ENCODE measurements around the gene RALGDS.

The RALGDS gene

DNA sequence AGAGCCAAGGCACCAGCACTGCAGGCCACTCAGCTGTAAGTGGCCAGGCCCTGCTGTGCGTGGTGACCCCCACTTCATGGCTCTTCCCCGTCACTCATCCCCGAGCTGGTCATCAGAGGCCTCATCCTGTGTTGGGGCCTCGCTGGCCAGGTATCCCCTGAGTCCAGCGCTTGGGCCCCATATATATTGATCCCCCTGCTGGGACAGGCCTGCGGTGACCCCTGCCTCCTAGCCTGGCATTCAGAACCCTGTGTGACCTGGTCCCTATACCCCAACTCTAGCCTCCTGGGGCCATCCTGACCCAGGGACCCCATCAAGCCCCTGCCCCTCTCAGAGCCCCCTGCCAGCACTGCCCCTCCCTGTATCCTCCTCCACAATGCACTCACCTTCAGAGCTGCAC, 30.0 kb upstream of the RALGDS start:
- no peak for DNase-seq

DNA sequence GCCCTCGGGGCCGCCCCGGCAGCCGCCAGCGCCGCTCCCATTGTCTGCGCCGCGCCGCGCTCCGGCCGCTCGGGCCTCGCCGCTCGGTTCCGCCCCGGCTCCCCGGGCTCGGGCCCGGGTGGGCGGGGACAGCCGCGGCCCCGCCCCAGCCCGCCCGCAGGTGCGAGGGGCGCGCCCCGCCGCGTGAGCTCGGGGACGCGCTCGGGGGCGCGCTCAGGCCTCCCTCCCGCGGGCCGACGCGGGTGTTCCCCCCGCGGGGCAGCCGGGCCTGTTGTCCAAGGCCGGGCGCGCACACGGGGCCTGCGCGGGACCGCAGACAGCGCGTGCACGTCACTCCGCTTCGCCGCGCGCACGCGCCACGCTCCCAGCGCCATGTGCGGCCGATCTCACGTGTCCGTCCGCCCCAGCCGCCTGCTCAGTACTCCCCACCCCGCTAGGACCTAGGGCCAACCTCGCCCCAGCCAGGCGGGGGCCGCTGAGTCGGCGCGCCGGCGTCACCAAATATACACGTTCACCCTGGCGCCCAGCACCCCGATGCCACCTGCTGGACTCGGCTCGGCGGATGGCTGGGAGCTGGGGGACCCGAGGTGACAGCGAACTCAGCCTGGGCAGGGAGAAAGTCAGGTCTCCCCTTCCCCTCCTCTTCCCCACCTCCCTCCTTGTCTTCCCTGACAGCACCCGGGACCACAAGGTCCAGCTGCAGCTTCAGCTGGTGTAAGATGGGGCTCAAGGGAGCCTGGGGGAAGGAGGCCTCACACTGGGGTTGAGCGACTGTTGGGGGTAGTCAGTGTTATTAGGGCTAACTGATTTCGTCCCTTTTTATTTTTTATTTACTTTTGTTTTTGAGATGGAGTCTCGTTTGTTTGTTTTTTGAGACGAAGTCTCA, 28.3 kb upstream of the RALGDS start:
- peak in 12 of 14 donors; percentile 61 to 88 (median 76) for DNase-seq

DNA sequence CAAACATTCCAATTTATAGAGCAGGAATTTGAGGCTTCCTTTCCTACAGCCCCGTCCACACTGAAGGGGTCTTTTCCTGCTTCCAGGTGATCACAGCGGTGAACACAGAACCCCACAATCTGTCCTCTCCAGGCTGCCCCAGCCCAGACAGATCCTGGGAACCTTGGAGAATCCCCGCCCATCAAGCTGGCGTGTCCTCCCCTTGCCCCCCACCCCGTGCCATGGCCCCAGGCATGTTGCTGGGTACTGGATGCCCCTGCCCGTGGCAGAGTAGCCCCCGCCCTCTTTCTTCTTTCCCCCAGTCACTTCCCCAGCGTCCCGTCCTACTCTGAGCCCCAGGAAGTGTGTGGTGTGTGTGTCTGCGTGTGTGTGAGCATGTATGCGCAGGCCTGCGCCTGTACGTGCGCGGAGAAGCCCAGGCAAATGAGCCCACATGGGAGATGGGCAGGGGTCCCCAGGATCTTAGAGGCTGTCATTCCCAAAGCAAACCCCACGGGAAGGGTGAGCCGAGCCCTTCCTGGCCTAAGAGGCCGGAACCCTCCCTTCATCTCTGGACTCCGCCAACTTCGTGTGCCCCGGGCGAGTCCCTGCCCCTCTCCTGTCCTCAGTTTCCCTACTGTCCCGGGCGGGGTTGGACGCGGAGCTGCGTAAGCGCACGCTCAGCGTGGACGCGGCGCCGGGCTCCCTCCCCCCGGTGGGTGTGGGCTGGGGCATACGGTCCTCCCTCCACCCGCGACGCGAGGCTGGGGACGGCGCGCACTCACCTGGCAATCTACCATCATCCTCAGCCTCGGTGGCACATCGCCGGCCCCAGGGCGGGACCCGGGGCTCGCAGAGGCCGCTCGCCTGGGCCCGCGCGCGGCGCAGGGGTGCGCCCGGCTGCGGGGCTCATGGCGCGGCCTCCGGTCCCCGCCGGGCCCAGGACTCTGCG, 27.4 kb upstream of the RALGDS start:
- DNase-seq, result peak in 5 of 14 donors; percentile 31 to 62 (median 58)

DNA sequence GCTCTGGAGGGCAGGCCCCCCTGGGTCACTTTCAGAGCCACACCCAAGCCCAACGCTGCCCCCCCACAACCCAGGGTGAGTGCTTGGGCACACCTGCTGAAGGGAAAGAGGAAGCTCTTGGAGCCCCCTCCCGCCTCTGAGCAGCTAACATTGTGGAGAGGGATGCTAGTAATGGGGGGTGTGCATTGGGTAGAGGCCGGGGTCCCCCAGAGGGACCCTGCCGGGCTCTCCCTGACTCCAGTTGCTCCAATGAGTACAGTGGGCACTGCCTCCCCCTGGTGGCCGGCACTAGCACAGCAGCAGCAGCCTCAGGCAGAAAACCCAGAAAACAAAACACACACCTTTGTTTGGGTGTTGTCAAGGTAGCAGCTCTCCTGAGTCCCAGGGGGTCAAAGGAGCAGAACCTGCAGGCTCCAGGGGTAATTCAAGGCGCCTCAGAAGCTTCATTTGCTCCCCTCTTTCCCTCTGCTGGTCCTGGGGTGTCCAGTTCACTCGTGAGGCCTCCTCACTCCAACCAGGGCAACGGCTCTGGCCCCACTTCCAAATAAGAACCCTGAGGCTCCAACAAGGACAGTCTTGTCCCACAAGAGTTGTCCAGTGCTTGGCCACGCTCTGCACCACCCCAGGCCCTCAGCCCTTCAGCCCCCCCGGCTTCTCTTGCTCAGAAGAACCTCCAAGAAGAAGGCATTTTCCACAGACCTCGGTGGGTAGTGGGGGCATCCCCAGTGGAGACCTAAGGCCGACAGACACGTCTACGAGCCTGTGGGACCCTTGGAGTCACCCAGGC, 26.6 kb upstream of the RALGDS start:
- peak in 12 of 14 donors; percentile 39 to 83 (median 62) for DNase-seq

DNA sequence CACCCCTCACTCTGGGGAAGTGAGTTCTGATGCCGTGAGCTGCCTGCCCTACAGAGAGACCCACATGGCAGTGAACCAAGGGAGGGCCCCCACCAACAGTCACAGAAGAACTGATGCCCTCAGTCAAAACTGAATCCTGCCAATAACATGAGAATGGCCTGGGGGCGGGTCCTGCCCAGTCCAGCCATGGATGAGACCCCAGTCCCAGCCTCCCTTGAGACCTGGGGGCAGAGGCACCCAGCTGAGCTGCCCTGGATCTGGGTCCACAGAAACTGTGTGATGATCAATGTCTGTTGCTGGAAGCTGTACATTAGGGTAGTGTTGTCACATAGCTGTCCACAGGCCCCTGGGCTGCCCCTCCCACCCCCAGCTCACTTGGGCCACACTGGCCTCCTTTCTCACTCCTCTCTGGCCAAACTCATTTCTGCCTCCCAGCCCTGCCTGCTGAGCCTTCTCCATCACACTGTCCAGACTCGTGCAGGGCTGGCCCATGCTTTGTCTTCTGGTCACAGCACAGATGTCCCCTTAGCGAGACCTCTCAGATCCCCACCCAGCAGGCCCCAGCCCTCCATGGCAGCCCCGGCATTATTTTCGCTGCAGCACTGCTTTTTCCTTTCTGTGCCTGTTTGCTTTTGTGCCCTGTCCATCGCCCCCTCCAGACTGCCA, 25.8 kb upstream of the RALGDS start:
- no peak for DNase-seq

DNA sequence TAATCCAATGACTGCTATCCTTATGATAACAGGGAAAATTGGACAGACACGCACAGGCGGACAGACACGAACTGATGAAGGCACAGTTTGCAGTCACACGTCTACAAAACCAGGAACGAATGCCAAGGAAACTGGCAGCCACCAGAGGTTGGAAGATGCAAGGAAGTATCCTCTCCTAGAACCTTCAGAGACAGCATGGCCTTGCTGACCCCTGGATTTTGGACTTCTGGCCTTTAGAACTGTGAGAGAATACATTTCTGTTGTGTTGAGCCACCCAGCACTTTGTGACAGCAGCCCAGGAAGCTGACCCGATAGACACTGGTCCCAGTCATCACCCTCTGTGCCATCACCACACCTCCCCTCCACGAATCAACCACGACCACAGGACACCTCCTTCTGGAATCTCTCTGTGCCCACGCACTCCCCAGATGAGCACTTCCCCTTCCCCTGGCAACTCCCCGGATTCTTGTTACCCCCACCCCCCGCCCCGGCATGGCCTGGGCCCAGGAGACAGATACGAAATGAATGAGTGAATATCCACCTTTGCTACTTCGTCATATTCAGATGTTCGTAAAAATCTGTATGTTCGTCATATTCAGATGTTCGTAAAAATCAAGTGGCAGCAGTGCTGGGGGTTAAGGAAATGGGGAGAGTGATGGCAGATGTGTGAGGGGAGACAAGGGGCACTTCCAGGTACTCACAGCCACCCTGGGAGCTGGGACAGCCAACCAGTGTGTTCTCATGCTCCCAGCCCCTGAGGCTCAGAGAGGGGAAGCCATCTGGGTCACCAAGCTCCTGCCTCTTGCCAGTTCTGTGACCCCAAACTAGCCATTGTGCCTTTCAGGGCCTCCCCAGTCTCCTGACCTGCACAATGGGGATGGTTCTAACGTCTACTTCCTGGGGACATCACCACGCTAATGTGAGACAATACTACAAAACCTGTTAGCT, 24.1 kb upstream of the RALGDS start:
- peak in 2 of 14 donors; percentile 45 to 64 for DNase-seq

DNA sequence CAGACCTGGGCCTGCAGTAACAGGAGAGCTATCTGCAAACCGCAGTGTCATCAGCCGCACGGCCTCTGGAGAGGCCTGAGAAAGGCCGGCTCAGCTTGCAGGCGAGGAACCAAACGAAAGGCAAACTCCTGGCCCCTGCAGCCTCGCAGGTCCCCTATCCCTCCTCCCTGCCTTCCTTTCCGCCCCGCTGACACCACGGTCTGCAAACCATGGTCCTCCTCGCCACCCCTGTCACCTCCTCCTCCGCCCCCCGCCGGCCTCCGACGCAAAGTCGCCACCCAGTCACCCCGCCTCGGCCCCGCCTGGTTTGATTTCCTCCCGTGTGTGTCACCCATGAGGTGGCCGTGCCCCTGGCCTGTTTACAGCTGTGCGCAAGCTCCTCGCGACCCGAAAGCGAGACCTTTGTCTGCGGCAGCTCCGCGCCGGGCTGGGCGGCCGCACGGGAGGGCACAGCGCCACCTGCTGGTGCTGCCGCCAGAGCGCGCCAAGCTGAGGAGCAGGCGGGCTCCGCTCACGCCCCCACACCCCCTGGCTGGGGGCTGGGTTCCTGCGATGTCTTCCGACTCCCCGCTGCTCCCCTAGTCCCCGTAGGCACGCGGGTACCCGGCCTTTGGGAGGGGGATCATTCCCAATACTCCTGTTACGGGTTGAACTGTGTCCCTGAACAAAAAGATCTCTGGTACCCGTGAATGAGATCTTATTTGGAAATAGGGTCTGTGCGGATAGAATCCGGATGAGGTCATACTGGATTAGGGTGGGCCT, 23.3 kb upstream of the RALGDS start:
- DNase-seq, result peak in 12 of 14 donors; percentile 46 to 88 (median 70)

DNA sequence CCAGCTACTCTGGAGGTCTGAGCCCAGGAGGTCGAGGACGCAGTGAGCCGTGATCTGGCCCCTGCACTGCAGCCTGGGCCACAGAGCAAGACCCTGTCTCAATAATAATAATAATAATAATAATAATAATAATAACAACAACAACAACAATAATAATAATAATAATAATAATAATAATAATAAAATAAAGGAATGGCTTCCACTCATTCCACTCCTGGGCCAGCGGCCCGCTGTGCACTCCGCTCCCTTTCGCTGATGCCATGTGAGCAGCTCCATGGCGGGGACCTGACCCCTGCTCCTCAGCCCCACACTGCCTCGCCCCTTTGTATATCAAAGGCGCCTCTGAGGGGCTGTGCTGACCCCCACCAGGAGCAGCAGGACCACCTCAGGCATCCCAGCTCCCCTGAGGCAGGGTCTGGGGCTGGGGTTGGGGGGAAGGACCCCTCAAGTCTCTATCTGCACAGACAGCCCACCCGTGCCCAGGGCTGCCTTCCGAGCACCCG, 22.6 kb upstream of the RALGDS start:
- DNase-seq, result no peak

DNA sequence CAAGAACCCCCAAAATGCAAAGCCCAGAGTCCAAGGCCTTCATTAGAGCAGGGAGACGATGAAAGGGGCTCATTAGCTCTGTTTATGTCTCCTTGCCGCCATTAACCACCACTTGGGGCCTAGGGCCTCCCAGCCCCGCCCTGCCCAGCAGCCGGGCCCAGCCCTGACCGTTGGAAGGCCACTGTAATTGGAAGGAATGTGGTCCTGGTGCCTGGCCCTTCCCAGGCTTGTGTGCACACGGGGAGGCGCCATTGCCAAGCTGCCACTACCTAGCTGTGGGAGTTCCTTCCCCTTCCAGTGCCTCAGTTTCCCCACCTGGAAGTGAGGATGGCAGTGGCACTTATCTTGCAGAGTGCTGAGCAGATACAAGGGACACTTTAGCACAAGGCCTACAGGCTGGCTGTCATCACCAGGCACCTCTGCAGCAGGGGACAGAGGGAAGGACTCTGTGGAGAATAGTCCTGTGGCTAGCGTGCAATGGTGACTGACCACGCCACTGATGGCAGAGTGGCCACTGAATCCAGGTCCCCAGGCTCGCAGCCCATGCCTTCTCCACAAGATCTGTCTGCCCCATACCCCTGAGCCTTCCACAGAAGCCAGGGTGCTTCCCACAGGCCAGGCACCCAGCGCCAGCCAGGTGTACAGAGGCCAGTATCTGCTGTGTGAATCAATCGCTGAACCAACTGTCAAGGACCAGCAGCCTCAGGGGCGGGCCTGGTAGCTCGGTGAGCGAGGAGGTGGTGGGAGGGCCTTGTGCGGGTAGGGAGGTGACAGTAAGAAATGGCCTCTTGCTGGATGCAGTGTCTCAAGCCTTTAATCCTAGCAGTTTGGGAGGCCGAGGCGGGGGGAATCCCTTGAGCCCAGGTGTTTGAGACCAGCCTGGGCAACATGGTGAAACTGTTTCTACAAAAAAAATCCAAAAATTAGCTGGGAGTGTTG, 21.9 kb upstream of the RALGDS start:
- DNase-seq, result no peak

DNA sequence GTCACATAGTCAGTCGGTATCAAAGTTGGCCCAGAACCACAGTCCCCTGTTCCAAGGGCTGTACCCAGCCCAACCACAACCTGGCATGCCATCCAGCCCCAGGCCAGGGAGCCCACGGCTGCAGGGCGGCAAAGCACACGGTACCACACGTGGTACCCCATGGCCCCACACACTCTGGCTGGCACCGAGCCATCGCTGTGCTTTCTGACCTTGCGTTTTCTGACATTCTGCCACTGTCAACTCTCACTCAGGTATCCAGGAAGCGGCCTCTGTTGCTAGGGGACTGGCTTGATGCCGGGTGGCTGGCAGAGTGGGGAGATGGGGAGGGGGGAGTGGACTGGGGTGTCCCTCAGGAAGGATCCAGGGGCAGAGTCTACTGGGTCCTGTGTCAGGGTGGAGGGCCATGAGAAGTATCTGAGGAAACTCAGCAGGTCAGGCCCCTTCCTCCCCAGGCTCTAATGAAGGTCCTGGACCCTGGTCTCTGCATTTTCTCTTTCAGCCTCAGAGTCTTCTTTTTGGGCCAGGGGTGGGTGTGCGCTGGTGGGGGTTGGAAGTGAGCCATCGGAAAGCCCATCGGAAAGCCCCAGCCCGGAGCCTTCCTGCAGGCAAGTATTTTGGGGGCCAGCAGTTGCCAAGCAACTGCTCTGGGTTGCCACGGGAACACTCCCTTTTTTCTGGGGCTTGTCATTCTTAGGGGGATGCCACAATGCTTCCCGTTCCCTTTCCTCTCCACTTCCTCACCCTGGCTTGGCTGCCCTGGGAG, 21.0 kb upstream of the RALGDS start:
- peak in 6 of 14 donors; percentile 11 to 49 (median 30) for DNase-seq

DNA sequence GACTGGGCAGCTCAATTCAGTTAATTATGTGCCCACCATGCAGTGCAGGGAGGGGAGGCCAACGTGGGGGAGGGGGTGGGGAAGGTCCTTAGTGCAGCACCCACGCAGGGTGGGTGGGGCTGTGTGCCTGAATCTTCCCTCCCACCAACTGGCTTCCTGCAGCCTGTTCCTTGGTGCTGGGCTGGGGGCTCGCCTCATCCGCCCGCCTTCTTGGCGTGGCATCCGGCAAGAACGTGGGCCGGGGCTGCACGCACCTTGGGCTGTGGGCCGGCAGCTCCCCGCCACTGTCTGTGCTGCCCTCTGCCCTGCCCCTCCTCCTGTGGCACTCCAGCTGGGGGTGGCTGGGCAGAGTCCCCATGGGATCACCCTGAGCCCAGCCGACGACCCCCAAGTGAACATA, 19.6 kb upstream of the RALGDS start:
- DNase-seq, result no peak

DNA sequence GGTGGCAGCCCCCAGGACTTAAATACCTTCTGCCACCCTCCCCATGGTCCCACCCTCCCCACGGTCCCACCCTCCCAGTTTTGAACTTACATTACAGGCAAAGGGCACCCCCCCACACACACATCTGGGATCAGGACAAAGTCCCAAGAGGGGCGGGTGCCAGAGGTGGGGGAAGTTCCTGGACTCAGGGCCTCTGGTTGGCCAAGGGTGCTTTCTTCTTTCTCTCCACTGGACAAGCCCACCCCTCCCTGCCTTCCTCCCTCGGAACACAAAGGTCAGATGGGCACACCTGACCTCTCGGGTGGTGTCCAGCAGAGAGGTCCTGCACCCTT, 19.1 kb upstream of the RALGDS start:
- no peak for DNase-seq

DNA sequence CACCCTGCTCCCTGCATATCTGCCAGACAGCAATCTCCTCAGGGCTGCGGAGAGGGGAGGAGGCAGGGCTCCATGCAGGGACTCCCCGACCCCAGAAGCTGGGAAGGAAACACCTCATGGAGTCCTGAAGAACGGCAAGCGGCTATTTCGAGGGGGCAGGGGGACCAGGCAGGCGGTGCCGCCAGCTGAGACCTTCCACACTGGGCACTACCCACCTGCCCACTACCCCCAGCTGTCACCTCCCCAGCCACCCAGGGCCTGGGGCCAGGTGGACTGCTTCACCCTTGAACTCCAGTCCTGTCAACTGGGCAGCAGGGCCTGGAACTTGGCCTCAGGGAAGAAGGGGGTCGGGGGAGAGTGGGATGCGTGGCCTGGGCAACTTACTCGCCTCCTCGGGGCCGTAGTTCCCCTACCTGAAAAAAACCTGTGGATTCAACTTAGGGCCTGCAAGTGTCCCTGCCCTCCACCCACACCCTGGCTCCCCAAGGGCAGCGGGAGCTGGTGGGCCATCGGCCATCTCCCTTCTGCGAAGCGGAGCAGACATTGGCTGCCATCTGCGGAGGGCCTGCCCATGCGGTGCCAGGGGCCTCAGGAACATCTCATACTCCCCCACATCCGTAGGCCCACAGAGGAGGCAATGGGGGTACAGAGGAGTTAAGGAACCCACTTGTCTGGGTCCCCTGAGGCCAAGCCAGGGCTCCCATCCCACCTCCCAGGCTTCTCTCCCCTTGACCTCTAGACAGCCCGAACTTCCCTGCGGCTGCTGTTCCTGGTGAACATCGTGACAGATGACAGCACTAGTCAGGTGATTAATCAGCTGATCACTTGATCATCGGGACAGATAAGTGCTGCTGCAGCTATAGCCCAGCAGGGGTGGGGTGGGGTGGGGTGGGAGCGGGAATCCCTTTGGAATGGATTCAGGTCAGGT, 18.5 kb upstream of the RALGDS start:
- DNase-seq, result peak in 2 of 14 donors; percentile 23 to 48

DNA sequence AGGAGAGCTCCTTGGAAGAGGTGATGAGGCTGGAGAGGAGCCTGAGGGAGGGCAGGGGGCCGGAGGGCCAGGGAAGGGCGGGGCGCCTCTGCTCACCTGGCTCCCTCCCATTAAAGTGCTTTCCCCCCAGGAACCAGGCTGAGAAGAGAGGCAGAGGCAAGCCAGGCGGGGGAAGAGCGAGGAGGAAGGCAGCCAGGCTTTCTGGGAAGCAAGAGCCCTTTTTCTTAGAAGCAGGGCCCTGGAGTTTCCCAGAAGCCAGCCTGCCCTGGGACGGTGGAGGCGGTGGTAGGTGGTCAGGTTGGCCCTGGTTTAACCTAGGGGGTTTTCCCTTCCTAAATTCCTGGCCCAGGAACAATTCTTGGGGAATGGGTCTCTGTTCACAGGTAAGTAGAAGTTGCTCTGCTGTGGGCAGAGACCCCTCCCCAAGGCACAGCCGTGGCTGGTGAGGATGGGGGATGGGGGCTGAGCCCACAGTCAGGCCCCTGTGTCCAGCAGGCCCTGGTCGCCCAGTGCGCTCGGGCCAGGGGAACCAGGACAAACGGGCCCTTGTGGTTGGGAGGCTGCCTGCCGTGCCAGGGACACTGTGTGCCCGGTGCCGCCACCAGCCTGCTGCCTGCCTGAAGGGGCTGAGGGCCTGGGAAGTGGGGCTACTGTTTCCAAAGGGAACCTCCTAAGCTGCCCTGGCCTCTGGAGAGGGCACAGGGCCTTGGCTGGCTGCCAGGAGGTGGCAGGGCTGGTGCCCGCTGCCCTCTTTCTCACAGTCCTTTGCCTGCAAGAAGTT, 16.6 kb upstream of the RALGDS start:
- peak in 13 of 14 donors; percentile 51 to 96 (median 80) for DNase-seq

DNA sequence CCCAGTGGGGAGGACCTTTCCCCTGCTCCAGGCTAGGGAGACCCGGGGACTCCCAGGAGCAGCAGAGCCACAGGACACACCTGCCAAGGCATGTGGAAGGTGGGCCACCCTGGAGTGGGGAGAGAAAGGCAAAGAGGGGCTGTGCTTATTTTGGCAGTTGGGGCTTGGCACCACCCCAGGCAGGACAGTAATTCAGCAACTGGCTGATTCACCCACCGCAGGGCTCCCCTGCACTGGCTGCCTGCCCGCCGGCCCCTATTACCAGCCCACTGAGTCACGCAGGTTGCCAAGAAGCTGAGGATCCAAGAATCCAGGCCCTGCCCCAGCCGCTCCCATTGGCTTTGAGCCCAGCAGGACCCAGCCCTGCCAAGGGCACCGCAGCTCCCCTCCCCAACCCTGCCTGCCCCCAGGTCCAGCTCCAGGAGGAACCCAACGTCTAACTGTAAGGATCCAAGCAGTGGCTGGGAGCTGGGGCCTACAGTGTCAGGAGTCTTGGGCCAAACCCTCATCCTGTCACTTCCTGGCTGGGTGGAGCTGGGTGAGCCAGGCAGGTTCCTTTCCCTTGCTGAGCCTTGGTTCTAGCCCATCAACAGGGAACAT, 14.2 kb upstream of the RALGDS start:
- peak in 9 of 14 donors; percentile 34 to 86 (median 60) for DNase-seq
